Omental fat pad (tissue), 4 donors: ENCODE measurements around the gene LPA. TPM values are rescaled to one million over a fixed set of nuclear protein-coding genes. Genes with fewer than 3 reads are reported as not detected.

Source experiments
- ATAC-seq: fragments of 150-250 bp; one replicate; pipeline ENCODE4 v1.9.1; 2016; ENCODE audit warnings: mild to moderate bottlenecking, moderate library complexity; ENCODE audit not compliant: low FRiP score
- DNase-seq: peaks from one replicate; pipeline ENCODE4 v3.0.0-alpha.2; 2019; ENCODE audit warnings: low spot score
- total RNA-seq, 4 donors: library from RNA; depleted of rRNA; stranded (reverse); fragments of >200 nt; gene quantifications; one replicate each; pipeline ENCODE4 v1.1.0, GENCODE V29; 2016
- TF ChIP-seq, protein P1 (sequence below), 3 donors: fragments of 450-650 bp; IDR thresholded peaks; one replicate each; pipeline ENCODE4 v1.5.1; 2016 to 2017; ENCODE audit warnings: antibody characterized with exemption in 3 of 3, mild to moderate bottlenecking in 3 of 3, moderate library complexity in 2 of 3

The LPA gene
- total RNA-seq, 4 donors from 2014 or later, result 0.24 to 0.65 TPM; not detected in 2

DNA sequence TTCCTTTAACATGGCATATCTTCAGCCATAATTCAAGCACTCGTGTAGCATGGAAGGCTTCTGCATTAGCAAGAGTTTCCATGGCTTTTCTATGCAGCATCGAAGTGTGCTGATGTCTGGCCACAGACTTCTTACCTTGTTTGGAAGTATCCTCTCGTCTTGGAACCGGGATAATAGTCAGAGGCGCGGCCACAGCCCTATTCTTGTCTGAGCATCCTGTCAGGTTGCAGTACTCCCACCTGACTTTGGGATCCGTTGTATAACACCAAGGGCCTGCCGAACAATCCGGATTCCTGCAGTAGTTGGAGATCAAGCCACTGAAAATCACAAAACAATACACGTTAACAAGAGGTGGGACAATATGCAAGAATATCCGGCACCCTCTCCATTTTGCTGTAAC is 177.0 kb downstream of the LPA start:
- TF ChIP-seq, protein P1, sequence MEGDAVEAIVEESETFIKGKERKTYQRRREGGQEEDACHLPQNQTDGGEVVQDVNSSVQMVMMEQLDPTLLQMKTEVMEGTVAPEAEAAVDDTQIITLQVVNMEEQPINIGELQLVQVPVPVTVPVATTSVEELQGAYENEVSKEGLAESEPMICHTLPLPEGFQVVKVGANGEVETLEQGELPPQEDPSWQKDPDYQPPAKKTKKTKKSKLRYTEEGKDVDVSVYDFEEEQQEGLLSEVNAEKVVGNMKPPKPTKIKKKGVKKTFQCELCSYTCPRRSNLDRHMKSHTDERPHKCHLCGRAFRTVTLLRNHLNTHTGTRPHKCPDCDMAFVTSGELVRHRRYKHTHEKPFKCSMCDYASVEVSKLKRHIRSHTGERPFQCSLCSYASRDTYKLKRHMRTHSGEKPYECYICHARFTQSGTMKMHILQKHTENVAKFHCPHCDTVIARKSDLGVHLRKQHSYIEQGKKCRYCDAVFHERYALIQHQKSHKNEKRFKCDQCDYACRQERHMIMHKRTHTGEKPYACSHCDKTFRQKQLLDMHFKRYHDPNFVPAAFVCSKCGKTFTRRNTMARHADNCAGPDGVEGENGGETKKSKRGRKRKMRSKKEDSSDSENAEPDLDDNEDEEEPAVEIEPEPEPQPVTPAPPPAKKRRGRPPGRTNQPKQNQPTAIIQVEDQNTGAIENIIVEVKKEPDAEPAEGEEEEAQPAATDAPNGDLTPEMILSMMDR (IDR thresholded peaks at IDR 0.05), result no peak
- no peak for DNase-seq
- ATAC-seq, result no peak

Other genes starting within 250 kb of the LPA start
- not detected for gene PLG, start 38.0 kb upstream of the LPA start, total RNA-seq